ENCODE data around the gene YTHDF1.
"Not testable (repeated sequence)": the region's sequence is repeated elsewhere in the genome, so short reads cannot be mapped to it uniquely, and the experiment has no call there.

YTHDF1 gene

GRCh38 chr20:63167026-63167917 is 48.7 kb downstream of the YTHDF1 start:
- no peak for DNase-seq

GRCh38 chr20:63166193-63167020 is 49.5 kb downstream of the YTHDF1 start:
- no peak for DNase-seq

GRCh38 chr20:63165356-63166192 is 50.4 kb downstream of the YTHDF1 start:
- DNase-seq, result no peak

- DNase-seq, result no peak
These were observed 51.2 kb downstream of the YTHDF1 start for GRCh38 chr20:63164484-63165355.

- no peak for DNase-seq
These were observed 52.1 kb downstream of the YTHDF1 start for GRCh38 chr20:63163596-63164483.

- no peak for DNase-seq
These were observed 52.8 kb downstream of the YTHDF1 start for GRCh38 chr20:63163171-63163570.

GRCh38 chr20:63162206-63162795 is 53.6 kb downstream of the YTHDF1 start:
- no peak for DNase-seq

- DNase-seq, result no peak
These were observed 54.7 kb downstream of the YTHDF1 start for GRCh38 chr20:63161176-63161651.

- DNase-seq, result no peak
These were observed 55.2 kb downstream of the YTHDF1 start for GRCh38 chr20:63160641-63161175.

- DNase-seq, result no peak
These were observed 55.9 kb downstream of the YTHDF1 start for GRCh38 chr20:63159826-63160640.

GRCh38 chr20:63159251-63159650 is 56.7 kb downstream of the YTHDF1 start:
- DNase-seq, result not testable (repeated sequence)

GRCh38 chr20:63158845-63159244 is 57.1 kb downstream of the YTHDF1 start:
- DNase-seq, result no peak

GRCh38 chr20:63158352-63158751 is 57.6 kb downstream of the YTHDF1 start:
- DNase-seq, result no peak

- not testable (repeated sequence) for DNase-seq
These were observed 58.5 kb downstream of the YTHDF1 start for GRCh38 chr20:63157431-63157830.

GRCh38 chr20:63156221-63156671 is 59.7 kb downstream of the YTHDF1 start:
- DNase-seq, result no peak

- DNase-seq, result no peak
These were observed 60.4 kb downstream of the YTHDF1 start for GRCh38 chr20:63155266-63156165.

- DNase-seq, result no peak
These were observed 61.5 kb downstream of the YTHDF1 start for GRCh38 chr20:63154395-63154794.
